ENCODE results near the gene CACNA2D4.

CACNA2D4 gene

DNA sequence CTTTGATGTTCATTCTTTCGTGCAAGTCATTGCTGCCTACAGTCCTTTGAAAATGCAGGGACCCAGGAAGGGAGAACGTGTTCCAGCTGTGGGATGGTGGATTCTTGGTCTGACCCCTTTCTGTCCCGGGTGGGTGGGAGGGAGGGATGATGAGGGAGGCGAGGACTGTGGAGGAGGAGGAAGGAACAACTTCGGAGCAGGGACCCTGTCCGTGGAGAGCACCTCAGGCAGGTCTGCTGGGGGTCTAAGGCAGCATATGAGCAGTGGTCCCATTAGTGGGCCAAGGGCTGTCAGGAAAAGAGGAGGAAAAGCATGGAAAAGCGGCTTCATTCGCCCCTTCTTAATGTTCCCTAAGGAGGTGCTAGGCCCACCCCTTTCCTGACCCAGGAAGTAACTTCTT lies 36.0 kb downstream of the CACNA2D4 start:
- Histone ChIP-seq H3K36me3 (ENCODE audit: insufficient read depth, low read length) (no peaks in the 10 kb centered on the region), H3K27me3 (ENCODE audit: insufficient read depth, low read length) (no peaks in the 10 kb centered on the region)
- 85% methylated on average over 8 of the region's 8 CpGs for WGBS

DNA sequence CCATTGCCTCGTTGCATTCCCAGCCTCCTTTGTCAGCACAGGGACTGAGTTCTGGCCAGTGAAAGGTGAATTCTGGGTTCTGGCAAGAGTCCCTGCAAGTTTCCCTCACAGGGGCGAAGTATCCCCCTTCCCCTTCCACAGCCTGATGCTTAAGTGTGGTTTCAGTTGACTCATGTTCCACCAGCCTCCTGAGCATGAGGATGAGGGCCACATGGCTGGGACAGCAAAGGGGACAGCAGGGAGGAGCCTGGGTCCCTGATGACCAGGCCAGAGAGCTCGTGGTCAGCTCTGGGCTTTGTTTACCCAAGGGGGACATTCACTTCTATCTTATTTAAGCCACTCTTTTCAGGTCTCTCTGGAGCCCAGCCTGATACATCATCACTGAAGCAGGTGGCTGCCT lies 36.5 kb downstream of the CACNA2D4 start:
- no peak overlapping the region for H3K9ac ChIP-seq (ENCODE audit: low read depth, low read length)
- no peaks in the 10 kb centered on the region for H3K36me3 ChIP-seq (ENCODE audit: insufficient read depth, low read length)
- no peaks in the 10 kb centered on the region for H3K4me1 ChIP-seq (ENCODE audit: insufficient read depth, low read length)
- no peak overlapping the region for H3K4me3 ChIP-seq (ENCODE audit: low read length)
- H3K27me3 ChIP-seq (ENCODE audit: insufficient read depth, low read length): no peaks in the 10 kb centered on the region
- no peak overlapping the region for H3K27ac ChIP-seq (ENCODE audit: low read depth, low read length)
- 83% methylated on average over 3 of the region's 3 CpGs for WGBS
- H3K9me3 ChIP-seq (ENCODE audit: insufficient read depth, low read depth, low read length): no peaks in the 10 kb centered on the region

More for the DNA sequence above, 36.0 kb downstream of the CACNA2D4 start:
- H3K27ac ChIP-seq (ENCODE audit: low read depth, low read length): no peak overlapping the region
- no peak overlapping the region for H3K9ac ChIP-seq (ENCODE audit: low read depth, low read length)
- H3K4me1 ChIP-seq (ENCODE audit: insufficient read depth, low read length): no peaks in the 10 kb centered on the region
- H3K4me3 ChIP-seq (ENCODE audit: low read length): no peak overlapping the region
- H3K9me3 ChIP-seq (ENCODE audit: insufficient read depth, low read depth, low read length): no peaks in the 10 kb centered on the region

DNA sequence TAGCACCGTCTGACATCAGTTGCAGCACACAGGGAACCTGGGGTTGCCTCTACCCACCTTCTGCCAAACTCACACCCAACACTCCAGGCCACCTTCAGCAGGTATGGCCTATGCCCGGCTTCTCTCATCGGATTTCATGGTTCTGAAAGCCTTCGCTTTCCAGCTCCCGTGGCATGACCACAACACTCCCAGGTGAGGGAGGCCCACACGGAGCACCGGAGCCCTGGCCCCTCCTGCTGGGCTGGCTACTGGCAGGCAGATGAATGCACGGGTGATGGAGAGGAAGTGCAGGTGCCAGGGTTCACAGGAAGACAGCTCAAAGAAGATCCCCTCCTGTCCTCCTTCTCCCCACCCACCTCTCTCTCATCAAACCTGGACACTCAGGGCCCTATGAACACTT lies 37.2 kb downstream of the CACNA2D4 start:
- Histone ChIP-seq H3K27ac (ENCODE audit: low read depth, low read length) (no peak overlapping the region), H3K4me1 (ENCODE audit: insufficient read depth, low read length) (no peaks in the 10 kb centered on the region)

DNA sequence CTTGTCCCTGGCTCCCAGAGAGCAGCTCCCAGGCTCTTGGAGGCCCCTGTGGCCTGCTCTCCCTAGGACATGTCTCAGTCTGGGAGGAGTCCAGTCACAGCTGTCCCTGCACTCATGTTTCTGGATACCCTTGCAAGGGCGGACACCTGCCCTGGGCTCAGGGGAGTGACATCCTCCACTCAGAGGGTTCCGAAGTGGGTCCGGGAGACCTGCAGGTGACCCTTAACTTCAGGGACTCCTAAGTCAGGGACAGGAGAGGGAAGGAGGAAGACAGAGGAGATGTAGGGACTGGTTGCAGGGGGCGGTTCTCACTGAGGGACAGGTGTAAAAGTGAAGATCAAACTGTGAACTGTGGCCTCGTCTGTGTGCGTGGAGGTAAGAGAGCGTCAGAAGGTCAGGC lies 37.6 kb downstream of the CACNA2D4 start:
- 95% methylated on average over 7 of the region's 7 CpGs for WGBS
- Histone ChIP-seq H3K9me3 (ENCODE audit: insufficient read depth, low read depth, low read length) (no peaks in the 10 kb centered on the region), H3K27ac (ENCODE audit: low read depth, low read length) (no peak overlapping the region), H3K4me1 (ENCODE audit: insufficient read depth, low read length) (no peaks in the 10 kb centered on the region), H3K27me3 (ENCODE audit: insufficient read depth, low read length) (no peaks in the 10 kb centered on the region), H3K36me3 (ENCODE audit: insufficient read depth, low read length) (no peaks in the 10 kb centered on the region), H3K4me3 (ENCODE audit: low read length) (no peak overlapping the region), H3K9ac (ENCODE audit: low read depth, low read length) (no peak overlapping the region)

More for the DNA sequence above, 37.2 kb downstream of the CACNA2D4 start:
- H3K9ac ChIP-seq (ENCODE audit: low read depth, low read length): no peak overlapping the region
- H3K27me3 ChIP-seq (ENCODE audit: insufficient read depth, low read length): no peaks in the 10 kb centered on the region
- H3K9me3 ChIP-seq (ENCODE audit: insufficient read depth, low read depth, low read length): no peaks in the 10 kb centered on the region
- no peaks in the 10 kb centered on the region for H3K36me3 ChIP-seq (ENCODE audit: insufficient read depth, low read length)
- no peak overlapping the region for H3K4me3 ChIP-seq (ENCODE audit: low read length)
- 91% methylated on average over 7 of the region's 8 CpGs for WGBS

DNA sequence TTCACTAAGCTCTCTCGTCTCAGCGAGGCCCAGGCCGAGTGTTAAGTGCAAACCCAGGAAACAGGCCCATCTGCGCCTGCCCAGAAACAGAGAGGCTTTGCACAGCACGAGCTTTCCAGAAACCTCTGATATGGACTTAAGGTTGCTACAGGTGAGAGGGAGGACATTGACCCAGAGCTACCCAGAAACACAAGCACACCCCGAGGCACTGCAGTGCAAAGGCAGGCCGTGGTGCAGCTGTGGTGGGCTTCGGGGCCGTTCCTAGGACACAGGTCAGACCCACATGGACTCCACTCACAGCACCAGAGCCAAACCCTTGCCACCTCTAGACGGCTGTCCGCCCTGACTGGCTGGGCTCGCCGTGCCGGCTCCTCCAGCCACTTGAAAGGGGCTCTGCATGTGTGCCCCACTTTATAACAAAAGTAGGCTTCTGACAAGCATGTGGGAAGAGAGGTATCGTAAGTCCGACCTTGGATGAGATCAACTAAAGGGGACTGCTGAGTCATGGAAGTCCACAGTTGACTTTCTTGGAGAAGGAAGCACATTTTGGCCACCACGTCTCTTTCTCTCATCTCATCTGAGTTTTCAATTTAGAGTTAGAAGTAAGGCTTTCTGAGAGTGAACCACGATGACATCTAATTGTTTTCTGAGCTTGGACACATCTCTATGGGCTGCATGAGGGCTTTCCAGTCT lies 38.2 kb downstream of the CACNA2D4 start:
- Histone ChIP-seq H3K27ac (ENCODE audit: low read depth, low read length) (no peak overlapping the region), H3K4me3 (ENCODE audit: low read length) (no peak overlapping the region), H3K27me3 (ENCODE audit: insufficient read depth, low read length) (no peaks in the 10 kb centered on the region), H3K9ac (ENCODE audit: low read depth, low read length) (no peak overlapping the region), H3K4me1 (ENCODE audit: insufficient read depth, low read length) (no peaks in the 10 kb centered on the region), H3K36me3 (ENCODE audit: insufficient read depth, low read length) (no peaks in the 10 kb centered on the region), H3K9me3 (ENCODE audit: insufficient read depth, low read depth, low read length) (no peaks in the 10 kb centered on the region)
- WGBS: 94% methylated on average over 18 of the region's 18 CpGs

DNA sequence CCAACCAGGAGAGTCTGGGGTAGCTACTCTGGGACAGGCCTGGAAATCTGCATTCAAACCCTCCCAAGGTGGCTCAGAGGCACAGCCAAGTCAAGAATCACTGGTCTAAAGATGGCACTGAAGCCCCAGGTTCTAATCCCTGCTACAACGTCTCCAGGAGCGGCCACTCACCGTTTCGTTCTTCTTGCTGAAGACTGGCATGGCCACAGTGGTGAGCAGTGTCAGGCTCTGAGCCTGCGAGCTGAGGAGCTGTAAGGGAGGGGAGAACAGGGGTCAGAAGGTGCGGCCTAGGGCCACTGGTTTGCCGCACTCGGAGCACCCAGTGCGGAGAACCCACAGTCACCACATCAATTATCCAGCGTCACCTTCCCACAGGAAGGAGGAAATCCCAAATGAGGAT lies 38.8 kb downstream of the CACNA2D4 start:
- 98% methylated on average over 10 of the region's 10 CpGs for WGBS
- no peaks in the 10 kb centered on the region for H3K9me3 ChIP-seq (ENCODE audit: insufficient read depth, low read depth, low read length)
- no peaks in the 10 kb centered on the region for H3K27me3 ChIP-seq (ENCODE audit: insufficient read depth, low read length)
- H3K36me3 ChIP-seq (ENCODE audit: insufficient read depth, low read length): no peaks in the 10 kb centered on the region
- H3K9ac ChIP-seq (ENCODE audit: low read depth, low read length): no peak overlapping the region
- no peak overlapping the region for H3K4me3 ChIP-seq (ENCODE audit: low read length)
- H3K4me1 ChIP-seq (ENCODE audit: insufficient read depth, low read length): no peaks in the 10 kb centered on the region
- no peak overlapping the region for H3K27ac ChIP-seq (ENCODE audit: low read depth, low read length)

DNA sequence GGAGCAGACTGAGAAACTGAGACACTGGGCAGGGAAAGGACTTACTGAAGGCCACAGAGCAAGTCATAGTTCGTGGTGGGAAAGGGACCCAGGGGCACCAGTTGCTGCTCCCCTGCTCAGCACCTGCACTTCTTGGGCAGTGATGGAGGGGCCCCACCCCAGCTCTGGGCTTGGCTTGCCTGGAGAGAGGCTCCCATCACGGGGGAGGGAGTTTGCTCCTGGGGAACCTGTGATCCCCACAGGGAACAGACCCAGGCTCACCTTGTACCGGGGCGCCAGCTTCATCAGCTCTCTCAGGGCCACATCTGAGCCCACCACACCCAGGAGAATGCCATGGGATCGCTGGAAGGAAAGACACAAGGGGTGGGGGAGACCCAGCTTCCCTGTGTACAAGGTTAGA lies 39.8 kb downstream of the CACNA2D4 start:
- 93% methylated on average over 5 of the region's 5 CpGs for WGBS
- H3K27me3 ChIP-seq (ENCODE audit: insufficient read depth, low read length): no peaks in the 10 kb centered on the region

DNA sequence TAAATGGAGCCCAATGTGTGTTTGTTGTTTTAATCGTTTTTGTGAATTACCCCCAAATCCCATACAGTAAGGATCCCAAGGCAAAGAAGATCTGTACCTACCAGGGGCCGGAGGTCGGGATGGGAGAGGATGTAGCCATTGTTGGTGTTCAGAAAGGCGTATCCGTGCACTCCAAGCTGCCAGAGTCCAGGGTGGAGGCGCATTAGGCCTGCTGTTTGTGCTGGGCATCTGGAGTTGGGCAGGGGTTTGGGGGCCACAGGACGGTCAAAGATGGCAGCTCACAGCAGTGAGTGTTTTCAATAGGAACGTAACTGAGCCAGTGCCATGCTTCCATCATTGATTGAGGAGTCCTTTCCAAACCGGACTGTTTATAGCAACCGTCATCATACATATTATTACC lies 40.2 kb downstream of the CACNA2D4 start:
- H3K4me1 ChIP-seq (ENCODE audit: insufficient read depth, low read length): no peaks in the 10 kb centered on the region
- 95% methylated on average over 9 of the region's 10 CpGs for WGBS
- H3K4me3 ChIP-seq (ENCODE audit: low read length): no peak overlapping the region
- H3K9ac ChIP-seq (ENCODE audit: low read depth, low read length): no peak overlapping the region
- no peaks in the 10 kb centered on the region for H3K36me3 ChIP-seq (ENCODE audit: insufficient read depth, low read length)
- no peaks in the 10 kb centered on the region for H3K9me3 ChIP-seq (ENCODE audit: insufficient read depth, low read depth, low read length)
- H3K27ac ChIP-seq (ENCODE audit: low read depth, low read length): no peak overlapping the region
- no peaks in the 10 kb centered on the region for H3K27me3 ChIP-seq (ENCODE audit: insufficient read depth, low read length)

More for the DNA sequence above, 39.8 kb downstream of the CACNA2D4 start:
- no peak overlapping the region for H3K4me3 ChIP-seq (ENCODE audit: low read length)
- H3K27ac ChIP-seq (ENCODE audit: low read depth, low read length): no peak overlapping the region
- H3K36me3 ChIP-seq (ENCODE audit: insufficient read depth, low read length): no peaks in the 10 kb centered on the region
- no peak overlapping the region for H3K9ac ChIP-seq (ENCODE audit: low read depth, low read length)
- H3K9me3 ChIP-seq (ENCODE audit: insufficient read depth, low read depth, low read length): no peaks in the 10 kb centered on the region
- no peaks in the 10 kb centered on the region for H3K4me1 ChIP-seq (ENCODE audit: insufficient read depth, low read length)

DNA sequence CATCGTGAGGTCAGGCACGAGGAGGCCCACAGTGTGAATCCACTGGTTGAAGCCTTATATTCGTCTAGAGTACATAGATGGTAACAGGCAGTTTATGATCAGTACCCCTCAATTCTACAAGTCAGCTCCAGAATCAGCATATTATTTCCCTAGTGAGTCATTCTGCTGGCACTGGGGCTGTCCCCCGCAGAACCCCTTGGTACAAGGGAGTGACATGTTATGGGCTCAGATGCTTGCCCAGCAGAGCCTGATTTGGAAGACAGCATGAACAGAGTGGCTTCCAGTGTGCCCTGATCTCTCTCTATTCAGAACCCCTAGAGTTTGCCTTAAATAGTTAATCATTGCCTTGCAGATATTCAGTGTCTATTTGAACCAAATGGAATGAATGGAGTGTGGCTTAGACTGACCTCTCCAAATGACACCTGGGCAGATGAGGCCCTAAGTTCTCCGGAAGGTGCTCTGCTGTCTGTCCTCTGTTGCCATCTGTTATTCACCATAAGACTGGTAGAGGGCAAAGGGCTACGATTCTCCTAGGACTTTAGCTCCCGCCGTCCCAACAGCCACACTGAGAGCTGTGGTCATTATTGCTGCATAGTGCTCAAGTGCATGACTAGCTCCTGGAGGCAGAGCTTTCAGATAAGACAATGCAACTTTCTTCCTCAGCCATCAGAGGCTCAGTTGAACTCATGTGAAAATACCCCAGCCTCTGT lies 41.1 kb downstream of the CACNA2D4 start:
- Histone ChIP-seq H3K27me3 (ENCODE audit: insufficient read depth, low read length) (no peaks in the 10 kb centered on the region), H3K36me3 (ENCODE audit: insufficient read depth, low read length) (no peaks in the 10 kb centered on the region), H3K9me3 (ENCODE audit: insufficient read depth, low read depth, low read length) (no peaks in the 10 kb centered on the region), H3K27ac (ENCODE audit: low read depth, low read length) (no peak overlapping the region), H3K4me3 (ENCODE audit: low read length) (no peak overlapping the region), H3K4me1 (ENCODE audit: insufficient read depth, low read length) (no peaks in the 10 kb centered on the region), H3K9ac (ENCODE audit: low read depth, low read length) (no peak overlapping the region)
- 94% methylated on average over 8 of the region's 8 CpGs for WGBS

DNA sequence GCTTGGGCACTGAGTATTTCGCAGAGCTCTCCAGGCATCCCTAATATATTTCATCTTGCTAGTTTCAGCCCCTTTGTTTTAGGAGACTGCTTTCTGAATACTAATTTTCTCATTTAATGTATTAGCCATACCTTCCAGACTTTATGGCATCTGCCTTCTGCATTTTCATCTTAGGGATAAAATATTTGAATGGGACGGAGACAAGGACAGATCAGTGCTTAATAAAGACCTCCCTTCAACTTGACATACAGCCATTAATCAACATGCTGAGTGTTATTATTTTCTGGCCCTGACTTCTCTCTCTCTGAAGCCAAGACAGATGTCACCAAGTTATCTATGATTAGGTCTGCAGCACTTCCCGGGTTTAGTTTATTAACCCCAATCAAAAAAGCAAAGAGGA lies 42.4 kb downstream of the CACNA2D4 start:
- 91% methylated on average over 3 of the region's 3 CpGs for WGBS

DNA sequence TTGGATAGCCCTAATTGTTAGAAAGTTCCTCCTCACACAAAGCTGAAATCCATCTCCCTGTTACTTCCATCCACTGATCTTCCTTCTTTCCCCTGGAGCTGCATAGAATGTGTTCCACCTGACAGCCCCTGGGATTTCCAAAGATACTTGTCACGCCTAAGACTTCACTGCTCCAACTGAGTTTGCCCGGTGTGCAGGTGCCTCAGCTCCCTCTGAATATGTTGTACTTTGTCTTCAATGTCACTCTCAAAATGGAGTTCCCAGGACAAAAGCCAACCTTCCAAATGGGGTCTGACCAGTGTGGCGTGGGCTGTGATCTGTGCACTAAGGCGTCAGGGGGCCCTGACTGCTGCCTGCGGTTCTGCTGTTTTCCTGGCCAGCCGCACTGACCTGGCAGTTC lies 42.8 kb downstream of the CACNA2D4 start:
- Histone ChIP-seq H3K9me3 (ENCODE audit: insufficient read depth, low read depth, low read length) (no peaks in the 10 kb centered on the region), H3K4me3 (ENCODE audit: low read length) (no peak overlapping the region), H3K27me3 (ENCODE audit: insufficient read depth, low read length) (no peaks in the 10 kb centered on the region), H3K9ac (ENCODE audit: low read depth, low read length) (no peak overlapping the region), H3K27ac (ENCODE audit: low read depth, low read length) (no peak overlapping the region), H3K4me1 (ENCODE audit: insufficient read depth, low read length) (no peaks in the 10 kb centered on the region), H3K36me3 (ENCODE audit: insufficient read depth, low read length) (no peaks in the 10 kb centered on the region)
- 92% methylated on average over 6 of the region's 6 CpGs for WGBS

More for the DNA sequence above, 42.4 kb downstream of the CACNA2D4 start:
- Histone ChIP-seq H3K27me3 (ENCODE audit: insufficient read depth, low read length) (no peaks in the 10 kb centered on the region), H3K9ac (ENCODE audit: low read depth, low read length) (no peak overlapping the region), H3K9me3 (ENCODE audit: insufficient read depth, low read depth, low read length) (no peaks in the 10 kb centered on the region), H3K4me3 (ENCODE audit: low read length) (no peak overlapping the region), H3K27ac (ENCODE audit: low read depth, low read length) (no peak overlapping the region), H3K4me1 (ENCODE audit: insufficient read depth, low read length) (no peaks in the 10 kb centered on the region), H3K36me3 (ENCODE audit: insufficient read depth, low read length) (no peaks in the 10 kb centered on the region)
